H1 (cell line): ENCODE data around the gene GGN. TPM values are rescaled to one million over a fixed set of nuclear protein-coding genes. Genes with fewer than 3 reads are reported as not detected.
"Not testable (repeated sequence)": the region's sequence is repeated elsewhere in the genome, so short reads cannot be mapped to it uniquely, and the experiment has no call there.

Source experiments
- CTCF ChIA-PET: fragments of 300-600 bp; sonication (Branson Sonifier 250); formaldehyde crosslinking; loops from one replicate; lab custom pipeline; 2021; ENCODE audit not compliant: partially characterized antibody; lab: Charles Lee
- POLR2A ChIA-PET: fragments of 300-600 bp; sonication (Branson Sonifier 250); formaldehyde crosslinking; loops from one replicate; lab custom pipeline; 2021; ENCODE audit warnings: inconsistent platforms; ENCODE audit not compliant: partially characterized antibody; lab: Charles Lee
- DNase-seq, 2 experiments: peaks; one replicate each; pipeline versions ENCODE4 v3.0.0 to v3.0.0-alpha.2; 2010 to 2022; ENCODE audit warnings: low spot score in 2 of 2, low read depth in 1 of 2, mixed read lengths in 1 of 2
- FAIRE-seq: peaks from 2 replicates; lab custom pipeline; 2011; peaks lifted over from hg19 to GRCh38; lab: Jason Lieb, UNC
- H2AFZ ChIP-seq: 2 replicates; pipeline ENCODE4 v1.8.1; 2012; ENCODE audit warnings: low read length, inconsistent platforms
- H2AK5ac ChIP-seq: 2 replicates; pipeline ENCODE4 v1.6.1; 2013; ENCODE audit warnings: low read depth, low read length
- H2BK120ac ChIP-seq: replicated peaks from 2 replicates; pipeline ENCODE3; 2013; ENCODE audit warnings: low read depth, low read length, inconsistent platforms
- H2BK12ac ChIP-seq: 2 replicates; pipeline ENCODE4 v1.6.1; 2013; ENCODE audit warnings: low read depth, low read length
- H2BK15ac ChIP-seq: 2 replicates; pipeline ENCODE4 v1.6.1; 2013; ENCODE audit warnings: low read length
- H2BK20ac ChIP-seq: 2 replicates; pipeline ENCODE4 v1.6.1; 2013; ENCODE audit warnings: low read length
- H2BK5ac ChIP-seq: 2 replicates; pipeline ENCODE4 v1.6.1; 2013; ENCODE audit warnings: low read depth, low read length
- H3K14ac ChIP-seq: 2 replicates; pipeline ENCODE4 v1.6.1; 2013; ENCODE audit warnings: inconsistent platforms; ENCODE audit not compliant: insufficient read length
- H3K18ac ChIP-seq: 2 replicates; pipeline ENCODE4 v1.6.1; 2013; ENCODE audit warnings: low read length; ENCODE audit errors: extremely low read depth
- H3K23ac ChIP-seq: 2 replicates; pipeline ENCODE4 v1.6.1; 2013; ENCODE audit warnings: inconsistent platforms; ENCODE audit not compliant: insufficient read length
- H3K23me2 ChIP-seq: 2 replicates; pipeline ENCODE4 v1.6.1; 2013; ENCODE audit warnings: low read depth, low read length
- H3K27ac ChIP-seq: 2 replicates; pipeline ENCODE4 v1.6.1; 2011; ENCODE audit warnings: low read depth, low read length, inconsistent platforms
- H3K27me3 ChIP-seq, 4 experiments: replicated peaks in 1 of 4; 1 replicate in 1 of 4; 2 replicates in 3 of 4; pipeline versions ENCODE4 v1.6.1 to v1.8.1; 2011 to 2013; ENCODE audit warnings: low read length in 3 of 4, mild to moderate bottlenecking in 3 of 4, inconsistent platforms in 2 of 4, mixed read lengths in 2 of 4, moderate library complexity in 1 of 4; ENCODE audit not compliant: control insufficient read depth in 3 of 4, insufficient read depth in 3 of 4; ENCODE audit errors: extremely low read depth in 1 of 4
- H3K36me3 ChIP-seq, 4 experiments: 2 replicates each; pipeline versions ENCODE4 v1.6.1 to v1.8.1; 2011 to 2013; ENCODE audit warnings: mild to moderate bottlenecking in 4 of 4, low read length in 3 of 4, moderate library complexity in 2 of 4, control low read depth in 1 of 4, inconsistent platforms in 1 of 4; ENCODE audit not compliant: insufficient read depth in 4 of 4, control insufficient read depth in 2 of 4
- H3K4ac ChIP-seq: replicated peaks from 2 replicates; pipeline ENCODE3; 2013; ENCODE audit warnings: low read length, low read depth, mixed read lengths, inconsistent platforms; ENCODE audit not compliant: insufficient read length
- H3K4me1 ChIP-seq, 4 experiments: replicated peaks in 1 of 4; 1 replicate in 1 of 4; 2 replicates in 3 of 4; pipeline versions ENCODE4 v1.6.1 to v1.8.1; 2011 to 2013; ENCODE audit warnings: low read length in 3 of 4, inconsistent platforms in 2 of 4, mixed read lengths in 1 of 4; ENCODE audit not compliant: insufficient read depth in 4 of 4, control insufficient read depth in 3 of 4
- H3K4me2 ChIP-seq, 2 experiments: 2 replicates each; pipeline versions ENCODE4 v1.6.1 to v1.8.1; 2011 to 2013; ENCODE audit warnings: low read depth in 2 of 2, low read length in 2 of 2, control low read depth in 1 of 2, inconsistent platforms in 1 of 2, mild to moderate bottlenecking in 1 of 2; ENCODE audit not compliant: insufficient read depth in 1 of 2
- H3K4me3 ChIP-seq, 4 experiments: fragments of 200-600, 300-600 bp in 1 of 4; sonication (generic), shearing (Covaris generic), sonication (Bioruptor Twin) in 1 of 4; 2 replicates each; pipeline versions ENCODE4 v1.5.1 to v1.8.1; 2011 to 2016; ENCODE audit warnings: low read length in 4 of 4, low read depth in 3 of 4, control low read depth in 2 of 4, inconsistent platforms in 2 of 4, mild to moderate bottlenecking in 2 of 4, mixed read lengths in 1 of 4, moderate library complexity in 1 of 4; ENCODE audit not compliant: insufficient read depth in 2 of 4; ENCODE audit errors: extremely low read depth in 1 of 4
- H3K56ac ChIP-seq: replicated peaks from 2 replicates; pipeline ENCODE3; 2013; ENCODE audit warnings: low read depth, mild to moderate bottlenecking, mixed read lengths, low read length, inconsistent platforms; ENCODE audit not compliant: insufficient read length
- H3K79me1 ChIP-seq: 2 replicates; pipeline ENCODE4 v1.6.1; 2013; ENCODE audit warnings: low read depth, low read length, control low read depth
- H3K79me2 ChIP-seq, 2 experiments: 2 replicates each; pipeline versions ENCODE4 v1.6.1 to v1.8.1; 2012 to 2013; ENCODE audit warnings: low read length in 2 of 2, mild to moderate bottlenecking in 2 of 2, inconsistent platforms in 1 of 2; ENCODE audit not compliant: insufficient read depth in 2 of 2, control insufficient read depth in 1 of 2
- H3K9ac ChIP-seq, 4 experiments: replicated peaks in 1 of 4; 1 replicate in 1 of 4; 2 replicates in 3 of 4; pipeline versions ENCODE4 v1.6.1 to v1.8.1; 2011 to 2013; ENCODE audit warnings: low read depth in 3 of 4, low read length in 3 of 4, control low read depth in 2 of 4, mild to moderate bottlenecking in 2 of 4, moderate library complexity in 2 of 4, inconsistent platforms in 1 of 4; ENCODE audit errors: extremely low read depth in 1 of 4
- H3K9me3 ChIP-seq, 2 experiments: 2 replicates each; pipeline versions ENCODE4 v1.6.1 to v1.8.1; 2012 to 2013; ENCODE audit warnings: mild to moderate bottlenecking in 2 of 2, moderate library complexity in 2 of 2, control low read depth in 1 of 2, inconsistent platforms in 1 of 2, low read depth in 1 of 2, low read length in 1 of 2, mixed read lengths in 1 of 2; ENCODE audit not compliant: insufficient read depth in 2 of 2
- H4K20me1 ChIP-seq, 2 experiments: replicated peaks in 1 of 2; 2 replicates each; pipeline versions ENCODE3 to v1.8.1; 2011 to 2013; ENCODE audit warnings: inconsistent platforms in 2 of 2, low read length in 2 of 2, mild to moderate bottlenecking in 1 of 2; ENCODE audit not compliant: insufficient read depth in 2 of 2, control insufficient read depth in 1 of 2
- H4K5ac ChIP-seq: 2 replicates; pipeline ENCODE4 v1.6.1; 2013; ENCODE audit warnings: low read length, low read depth, mixed read lengths, inconsistent platforms; ENCODE audit not compliant: insufficient read length
- H4K8ac ChIP-seq: 2 replicates; pipeline ENCODE4 v1.8.0; 2013; ENCODE audit warnings: mild to moderate bottlenecking, moderate library complexity, low read length, inconsistent platforms; ENCODE audit not compliant: insufficient read depth; ENCODE audit errors: extremely low read depth
- H4K91ac ChIP-seq: replicated peaks from 2 replicates; pipeline ENCODE3; 2013; ENCODE audit warnings: low read length, mixed read lengths, inconsistent platforms; ENCODE audit not compliant: insufficient read length
- WGBS, 2 experiments: shearing (Covaris generic) in 1 of 2; methylation state at CpG; one replicate each; pipeline versions ENCODE4 v1.1.6 to v1.1.7; 2013 to 2015; ENCODE audit warnings: low lambda C conversion rate in 2 of 2, mixed read lengths in 2 of 2, inconsistent platforms in 1 of 2, low coverage in 1 of 2, missing lambda C conversion rate in 1 of 2; ENCODE audit not compliant: insufficient replicate concordance in 2 of 2, insufficient coverage in 1 of 2, insufficient read length in 1 of 2; ENCODE audit errors: extremely low coverage in 1 of 2, missing lambda C conversion rate in 1 of 2; 5-methylcytosine and 5-hydroxymethylcytosine counted together
- polyA plus RNA-seq, 7 experiments: library from polyadenylated mRNA; depleted of rRNA in 3 of 7; stranded (reverse) in 5 of 7; unstranded in 2 of 7; fragments of >200 nt in 5 of 7; fragments of 200-250 nt in 2 of 7; gene quantifications; 1 replicate in 5 of 7; 2 replicates in 1 of 7; 4 replicates in 1 of 7; pipeline versions ENCODE4 v1.2.1 to v1.2.3, GENCODE V29; 2011 to 2013; ENCODE audit warnings: missing spikeins in 2 of 7, mixed read lengths in 2 of 7
- total RNA-seq: library from RNA; stranded (reverse); fragmentation: NEBNext Ultra II Directional; extraction: Animal tissue kit (Norgen Biotek cat#: 25700); gene quantifications from 2 replicates; pipeline ENCODE4 v1.2.1, GENCODE V29; 2021

The GGN gene
- total and polyA plus RNA-seq, 2 of the 8 experiments (the other 6 are each of a cell fraction or from before 2014, with no cell fraction given), result 0.47 to 1.2 TPM

- H4K5ac ChIP-seq, H2BK5ac ChIP-seq, H4K20me1 ChIP-seq, H3K56ac ChIP-seq, H4K8ac ChIP-seq, H3K18ac ChIP-seq, H3K23ac ChIP-seq, H2BK15ac ChIP-seq, H3K4me1 ChIP-seq, H3K27me3 ChIP-seq, H3K4me3 ChIP-seq, H2AFZ ChIP-seq, H3K79me1 ChIP-seq, H3K79me2 ChIP-seq, H2BK12ac ChIP-seq, FAIRE-seq, H3K4me2 ChIP-seq, H2BK20ac ChIP-seq, H3K9me3 ChIP-seq, H3K9ac ChIP-seq, H2AK5ac ChIP-seq, H4K91ac ChIP-seq, H3K14ac ChIP-seq, H2BK120ac ChIP-seq, H3K27ac ChIP-seq, H3K36me3 ChIP-seq, DNase-seq, H3K4ac ChIP-seq: not testable (repeated sequence)
- peaks cover 12% of the 10 kb centered on the region for H3K23me2 ChIP-seq
- CTCF ChIA-PET, result interaction anchor here (0.6 to 2.5 kb wide), 4 partner anchors 45 to 108 kb away, joined by 3 to 7 read pairs (median 6); no protein-coding TSS in a partner anchor
- WGBS, 2 experiments, result 96% methylated on average over 3 of the region's 4 CpGs; no CpG with 5 or more reads in 1 of the 2 experiments
- POLR2A ChIA-PET, result interaction anchor here (1.1 kb wide), 1 partner anchor 13 kb away, joined by 4 read pairs; no protein-coding TSS in a partner anchor
These were observed 48.8 kb downstream of the GGN start for GRCh38 chr19:38339011-38339410.
